ENCODE data around the gene TIMM17B.
"Not testable (repeated sequence)": the region's sequence is repeated elsewhere in the genome, so short reads cannot be mapped to it uniquely, and the experiment has no call there.

The TIMM17B gene

GRCh38 chrX:48893556-48894348 is 3.8 kb downstream of the TIMM17B start:
- no peak for FAIRE-seq

GRCh38 chrX:48892896-48893295 is 4.7 kb downstream of the TIMM17B start:
- no peak for FAIRE-seq

GRCh38 chrX:48891402-48892288 is 5.9 kb downstream of the TIMM17B start:
- no peak for FAIRE-seq

GRCh38 chrX:48890934-48891401 is 6.6 kb downstream of the TIMM17B start:
- no peak for FAIRE-seq

- FAIRE-seq: no peak
These were observed 7.2 kb downstream of the TIMM17B start for GRCh38 chrX:48890296-48890925.

- FAIRE-seq: not testable (repeated sequence)
These were observed 11.0 kb downstream of the TIMM17B start for GRCh38 chrX:48886586-48886985.

GRCh38 chrX:48883729-48884128 is 13.8 kb downstream of the TIMM17B start:
- FAIRE-seq: no peak

- not testable (repeated sequence) for FAIRE-seq
These were observed 20.6 kb downstream of the TIMM17B start for GRCh38 chrX:48876944-48877343.

GRCh38 chrX:48872017-48872416 is 25.6 kb downstream of the TIMM17B start:
- not testable (repeated sequence) for FAIRE-seq

- no peak for FAIRE-seq
These were observed 33.4 kb downstream of the TIMM17B start for GRCh38 chrX:48864210-48864609.

GRCh38 chrX:48854898-48855297 is 42.7 kb downstream of the TIMM17B start:
- FAIRE-seq: no peak

- FAIRE-seq: not testable (repeated sequence)
These were observed 43.3 kb downstream of the TIMM17B start for GRCh38 chrX:48854121-48854804.

- not testable (repeated sequence) for FAIRE-seq
These were observed 44.1 kb downstream of the TIMM17B start for GRCh38 chrX:48853494-48853893.

- no peak for FAIRE-seq
These were observed 44.7 kb downstream of the TIMM17B start for GRCh38 chrX:48852857-48853256.

GRCh38 chrX:48848847-48849246 is 48.7 kb downstream of the TIMM17B start:
- no peak for FAIRE-seq

Data from islet of Langerhans (tissue), 1 donor.